Astrocyte of the cerebellum (primary cell): ENCODE measurements around the gene AGFG2.
A peak's percentile ranks its signal among the peaks of the same experiment; 100 is the strongest.
"Not testable (repeated sequence)": the region's sequence is repeated elsewhere in the genome, so short reads cannot be mapped to it uniquely, and the experiment has no call there.

ENCODE experiments used
- DNase-seq: peaks from one replicate; pipeline ENCODE4 v3.0.0-alpha.2; 2011; ENCODE audit warnings: low read depth
- H3K4me3 ChIP-seq: 2 replicates; pipeline ENCODE4 v1.5.1; 2011; ENCODE audit warnings: mild to moderate bottlenecking, low read depth, low read length, moderate library complexity
- in situ Hi-C: cut with HindIII; loops from 2 replicates; pipeline ENCODE4 v1.10.0; 2017; ENCODE audit warnings: low sequenced_read_pairs
- TF ChIP-seq, protein P1 (sequence below): IDR thresholded peaks from 2 replicates; pipeline ENCODE4 v1.5.1; 2012; ENCODE audit warnings: low read length, low read depth, moderate library complexity, mild to moderate bottlenecking; ENCODE audit errors: missing control alignments

AGFG2 gene

DNA sequence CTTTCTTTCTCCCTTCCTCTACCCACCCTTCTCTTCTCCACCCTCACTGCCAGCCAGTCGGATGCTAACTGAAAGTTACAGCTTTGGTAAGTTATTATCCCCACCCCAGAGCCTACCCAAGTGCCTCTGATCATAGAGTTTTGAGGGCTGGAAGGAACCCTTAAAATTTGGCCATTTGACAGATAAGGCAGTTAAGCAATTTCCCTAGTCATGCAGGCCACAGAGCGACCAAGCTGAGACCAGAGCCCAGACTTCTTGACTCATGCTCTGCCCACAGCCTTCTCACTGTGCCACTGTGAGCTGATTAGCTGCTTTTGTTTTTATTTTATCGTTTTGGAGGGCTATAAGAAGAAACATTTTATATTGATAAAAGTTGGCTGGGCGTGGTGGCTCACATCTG is 17.5 kb downstream of the AGFG2 start:
- no peak overlapping the region for H3K4me3 ChIP-seq
- no peak for DNase-seq
- TF ChIP-seq, protein P1, sequence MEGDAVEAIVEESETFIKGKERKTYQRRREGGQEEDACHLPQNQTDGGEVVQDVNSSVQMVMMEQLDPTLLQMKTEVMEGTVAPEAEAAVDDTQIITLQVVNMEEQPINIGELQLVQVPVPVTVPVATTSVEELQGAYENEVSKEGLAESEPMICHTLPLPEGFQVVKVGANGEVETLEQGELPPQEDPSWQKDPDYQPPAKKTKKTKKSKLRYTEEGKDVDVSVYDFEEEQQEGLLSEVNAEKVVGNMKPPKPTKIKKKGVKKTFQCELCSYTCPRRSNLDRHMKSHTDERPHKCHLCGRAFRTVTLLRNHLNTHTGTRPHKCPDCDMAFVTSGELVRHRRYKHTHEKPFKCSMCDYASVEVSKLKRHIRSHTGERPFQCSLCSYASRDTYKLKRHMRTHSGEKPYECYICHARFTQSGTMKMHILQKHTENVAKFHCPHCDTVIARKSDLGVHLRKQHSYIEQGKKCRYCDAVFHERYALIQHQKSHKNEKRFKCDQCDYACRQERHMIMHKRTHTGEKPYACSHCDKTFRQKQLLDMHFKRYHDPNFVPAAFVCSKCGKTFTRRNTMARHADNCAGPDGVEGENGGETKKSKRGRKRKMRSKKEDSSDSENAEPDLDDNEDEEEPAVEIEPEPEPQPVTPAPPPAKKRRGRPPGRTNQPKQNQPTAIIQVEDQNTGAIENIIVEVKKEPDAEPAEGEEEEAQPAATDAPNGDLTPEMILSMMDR = no peak
- in situ Hi-C loops = no loop called here

DNA sequence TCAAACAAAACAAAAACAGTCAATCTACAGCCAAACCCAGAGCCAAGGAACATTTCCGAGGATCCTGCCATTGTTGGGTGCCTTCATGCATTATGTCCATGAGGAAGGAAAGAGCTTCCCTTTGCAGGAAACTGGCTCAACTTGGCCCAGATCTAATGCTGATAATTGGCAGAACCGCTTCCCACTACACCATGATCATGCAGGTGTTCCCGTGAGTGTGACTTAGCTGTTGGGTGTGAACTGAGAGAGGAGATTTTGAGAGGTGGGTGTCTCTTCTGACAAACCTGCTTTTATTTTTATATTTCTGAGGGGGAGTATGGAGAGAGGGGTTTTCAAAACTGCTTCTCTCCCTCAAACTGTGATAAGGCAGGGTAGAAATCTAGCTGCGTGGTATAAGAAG is 20.1 kb downstream of the AGFG2 start:
- DNase-seq = no peak
- TF ChIP-seq, protein P1 = no peak
- in situ Hi-C loops = no loop called here
- no peak overlapping the region for H3K4me3 ChIP-seq

DNA sequence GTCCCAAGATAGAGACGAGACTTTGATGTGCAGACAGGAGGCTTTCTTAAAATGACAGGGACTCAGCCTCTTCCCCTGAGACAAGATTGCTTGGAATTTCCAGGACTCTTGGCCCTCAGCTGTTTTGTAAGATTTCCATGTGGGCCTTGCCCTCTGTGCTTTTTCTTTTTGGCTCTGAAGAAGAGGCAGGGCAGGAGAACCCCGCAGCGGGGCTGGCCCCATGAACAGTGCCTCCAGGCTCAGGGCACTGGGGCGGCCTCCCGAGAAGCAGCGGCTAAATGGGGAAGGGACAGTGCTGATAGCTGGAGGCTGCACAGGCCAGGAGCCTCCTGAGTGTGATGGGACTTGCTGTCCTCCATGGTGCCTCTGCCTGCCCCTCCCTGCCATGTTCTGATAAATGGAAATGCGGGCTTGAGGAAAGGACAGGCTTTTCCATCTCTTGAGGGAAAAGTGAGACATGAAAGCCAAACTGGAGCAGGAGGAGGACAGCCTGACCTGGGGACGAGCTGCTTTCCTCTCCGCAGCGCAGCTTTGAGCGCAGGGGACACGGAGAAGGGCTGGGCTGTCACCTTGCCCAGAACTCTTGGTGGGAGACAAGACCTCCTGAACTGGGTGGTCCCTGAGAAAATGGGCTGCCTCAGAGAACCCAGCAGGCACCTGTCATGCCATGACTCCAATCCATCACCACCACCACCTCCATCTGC is 22.6 kb downstream of the AGFG2 start:
- DNase-seq = no peak
- TF ChIP-seq, protein P1 = no peak
- in situ Hi-C loops = no loop called here
- no peak overlapping the region for H3K4me3 ChIP-seq

DNA sequence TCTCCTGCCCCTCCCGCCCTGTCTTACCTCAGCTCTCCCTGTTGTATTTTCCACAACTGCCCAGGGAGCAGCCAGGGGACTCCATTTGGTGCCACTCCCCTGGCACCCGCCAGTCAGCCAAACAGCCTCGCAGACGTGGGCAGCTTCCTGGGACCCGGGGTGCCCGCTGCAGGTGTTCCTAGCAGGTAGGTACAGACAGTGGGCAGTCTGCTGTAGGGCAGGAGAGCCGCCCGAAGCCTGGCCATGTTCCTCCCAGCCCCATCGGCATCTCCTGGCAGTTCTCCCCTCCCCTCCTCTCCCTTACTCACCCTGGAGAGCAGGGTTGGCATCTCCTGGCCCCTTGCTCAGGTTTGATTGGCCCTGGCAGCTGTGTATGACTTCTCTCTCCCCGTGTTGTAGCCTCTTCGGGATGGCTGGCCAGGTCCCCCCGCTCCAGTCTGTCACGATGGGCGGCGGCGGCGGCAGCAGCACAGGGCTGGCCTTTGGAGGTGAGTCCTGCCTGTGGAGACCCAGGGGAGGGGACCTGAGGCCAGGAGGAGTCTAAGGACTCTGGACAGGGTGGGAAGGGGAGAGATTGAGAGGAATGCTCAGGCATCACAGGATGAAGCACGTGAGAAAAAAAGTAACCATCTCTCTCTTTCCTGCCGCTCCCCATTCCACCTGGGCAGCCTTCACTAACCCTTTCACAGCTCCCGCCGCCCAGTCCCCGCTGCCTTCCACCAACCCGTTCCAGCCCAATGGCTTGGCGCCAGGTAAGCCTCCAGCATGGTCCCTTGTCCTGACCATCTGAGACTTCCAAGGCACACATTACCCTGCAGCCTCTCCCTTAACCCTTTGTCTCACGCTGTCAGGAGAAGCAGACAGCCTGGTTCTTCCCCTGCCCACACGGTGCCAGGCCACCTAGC is 23.4 kb downstream of the AGFG2 start:
- TF ChIP-seq, protein P1 = no peak
- in situ Hi-C loops = no loop called here
- no peak for DNase-seq
- no peak overlapping the region for H3K4me3 ChIP-seq

DNA sequence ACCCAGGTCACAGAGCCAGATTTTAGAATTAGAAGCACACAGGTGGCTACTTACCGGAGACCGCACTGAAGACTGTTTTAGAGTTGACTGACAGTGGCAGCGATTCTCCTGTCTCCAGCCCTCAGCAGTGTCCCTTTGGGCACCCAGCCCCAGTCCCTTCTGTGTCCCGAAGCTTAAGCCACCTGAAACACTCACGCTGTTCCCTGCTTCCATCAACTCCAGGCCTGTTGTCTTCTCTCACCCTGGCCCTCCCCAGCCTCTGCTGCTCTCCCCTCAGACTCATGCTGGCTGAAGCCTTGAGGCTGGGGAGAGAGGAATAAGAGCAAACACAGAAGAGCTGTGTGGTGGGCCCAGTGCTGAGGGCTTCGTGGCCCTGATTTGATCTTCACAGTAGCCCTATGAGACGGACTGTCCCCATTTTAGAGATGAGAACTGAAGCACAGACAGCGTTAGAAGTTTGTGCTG is 24.1 kb downstream of the AGFG2 start:
- DNase-seq = no peak
- no peak overlapping the region for H3K4me3 ChIP-seq
- in situ Hi-C loops = no loop called here
- TF ChIP-seq, protein P1 = no peak

DNA sequence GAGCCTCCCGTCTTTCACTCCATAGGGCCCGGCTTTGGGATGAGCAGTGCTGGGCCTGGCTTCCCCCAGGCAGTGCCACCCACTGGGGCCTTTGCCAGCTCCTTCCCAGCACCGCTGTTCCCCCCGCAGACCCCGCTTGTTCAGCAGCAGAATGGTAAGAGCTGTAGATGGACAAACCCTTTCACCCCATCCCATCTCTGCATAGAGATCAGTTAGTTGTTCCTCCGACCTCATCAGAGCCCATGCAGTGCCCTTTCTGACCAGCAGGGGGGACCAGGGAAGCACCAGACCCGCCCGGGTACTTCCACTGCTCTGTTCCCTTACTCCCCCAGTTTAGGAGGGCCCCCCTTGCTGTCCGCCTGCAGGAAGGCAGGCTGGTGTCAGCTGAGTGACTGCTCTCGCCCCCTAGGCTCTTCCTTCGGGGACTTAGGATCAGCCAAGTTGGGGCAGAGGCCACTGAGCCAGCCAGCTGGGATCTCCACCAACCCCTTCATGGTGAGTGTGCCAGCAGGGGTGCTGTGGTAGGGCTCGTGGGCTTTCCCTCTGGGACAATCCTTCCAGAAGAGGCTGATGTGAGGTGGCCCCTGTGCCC is 24.9 kb downstream of the AGFG2 start:
- DNase-seq = no peak

DNA sequence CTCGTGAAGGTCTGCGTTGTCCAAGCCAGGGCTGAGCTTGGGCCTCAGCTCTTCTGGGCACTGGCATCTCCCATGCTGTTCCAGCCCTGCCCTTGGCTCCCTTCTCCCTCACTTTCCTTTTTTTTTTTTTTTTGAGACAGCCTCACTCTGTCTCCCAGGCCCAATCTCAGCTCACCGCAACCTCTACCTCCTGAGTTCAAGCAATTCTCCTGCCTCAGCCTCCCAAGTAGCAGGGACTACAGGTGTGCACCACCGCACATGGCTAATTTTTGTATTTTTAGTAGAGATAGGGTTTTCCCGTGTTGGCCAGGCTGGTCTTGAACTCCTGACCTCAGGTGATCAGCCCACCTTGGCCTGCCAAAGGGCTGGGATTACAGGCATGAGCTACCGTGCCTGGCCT is 25.4 kb downstream of the AGFG2 start:
- DNase-seq, H3K4me3 ChIP-seq, in situ Hi-C loops: not testable (repeated sequence)

More for the DNA sequence above, 24.9 kb downstream of the AGFG2 start:
- TF ChIP-seq, protein P1 = peak; percentile 99
- no peak overlapping the region for H3K4me3 ChIP-seq
- in situ Hi-C loops = no loop called here
